GM18951 (cell line): Measurements from ENCODE around the gene BMP15.

Source experiments
- POLR2A ChIP-seq: IDR thresholded peaks from 4 replicates; pipeline ENCODE4 v1.6.1; 2011; ENCODE audit warnings: mild to moderate bottlenecking; ENCODE audit not compliant: insufficient read length, insufficient read depth; ENCODE audit errors: extremely low read depth
- in situ Hi-C: fragments of 300-500 bp; cut with MboI; formaldehyde crosslinking; loops from one replicate; pipeline ENCODE4 v1.12.0; 2022; ENCODE audit warnings: low sequenced_read_pairs, mixed read lengths, inconsistent platforms; ENCODE audit not compliant: unreplicated experiment

BMP15 gene

GRCh38 chrX:50927127-50927526, 16.6 kb downstream of the BMP15 start:
- in situ Hi-C loops: no loop called here
- TF ChIP-seq POLR2A: no peak

GRCh38 chrX:50941638-50942037, 31.1 kb downstream of the BMP15 start:
- in situ Hi-C loops: no loop called here
- no peak for TF ChIP-seq POLR2A

GRCh38 chrX:50942471-50942870, 31.9 kb downstream of the BMP15 start:
- no peak for TF ChIP-seq POLR2A
- in situ Hi-C loops: no loop called here

- TF ChIP-seq POLR2A: no peak
- in situ Hi-C loops: no loop called here
These were observed 41.9 kb downstream of the BMP15 start for GRCh38 chrX:50952406-50952805.

- in situ Hi-C loops: no loop called here
- no peak for TF ChIP-seq POLR2A
These were observed 43.3 kb downstream of the BMP15 start for GRCh38 chrX:50953832-50954231.

- TF ChIP-seq POLR2A: no peak
- in situ Hi-C loops: no loop called here
These were observed 51.6 kb downstream of the BMP15 start for GRCh38 chrX:50962156-50962555.

GRCh38 chrX:50963842-50964241, 53.3 kb downstream of the BMP15 start:
- in situ Hi-C loops: no loop called here
- TF ChIP-seq POLR2A: no peak
